K562 (cell line): ENCODE results near the gene RAB5A. TPM values are rescaled to one million over a fixed set of nuclear protein-coding genes. Genes with fewer than 3 reads are reported as not detected.

Experiments used
- ATAC-seq: fragments of 200-7000 bp; cut with Tn5 transposase; 3 replicates; pipeline ENCODE4 v1.9.1; 2020; ENCODE audit warnings: moderate library complexity
- BruUV-seq: library from RNA; stranded (reverse); fragments of 400-500 nt; replicated peaks from 2 replicates; lab custom pipeline; 2021; lab: Mats Ljungman, UMichigan
- CTCF ChIA-PET: fragments of 300-600 bp; formaldehyde crosslinking; extraction: SDS; loops from one replicate; lab custom pipeline; 2021; ENCODE audit warnings: low intra/inter-chr PET ratio; lab: Yijun Ruan, JAX
- POLR2A ChIA-PET: fragments of 300-600, 350-650 bp; sonication (Branson Sonifier 250); formaldehyde crosslinking; extraction: SDS; loops from one replicate; lab custom pipeline; 2021; ENCODE audit warnings: antibody characterized with exemption, inconsistent platforms; lab: Yijun Ruan, JAX
- DNase-seq, 4 experiments: peaks; one replicate each; pipeline versions ENCODE4 v3.0.0 to v3.0.0-alpha.2; 2011 to 2018; ENCODE audit warnings: low spot score in 3 of 4, mixed read lengths in 3 of 4; ENCODE audit errors: extremely low read depth in 1 of 4
- FAIRE-seq: peaks from 2 replicates; lab custom pipeline; 2011; peaks lifted over from hg19 to GRCh38; lab: Jason Lieb, UNC
- H2AFZ ChIP-seq: 2 replicates; pipeline ENCODE4 v1.6.0; 2011; ENCODE audit warnings: low read depth, low read length, control low read depth, inconsistent platforms
- H3K27ac ChIP-seq: fragments of 200-600 bp; 3 replicates; pipeline ENCODE4 v1.8.0; 2011; ENCODE audit warnings: low read depth, mild to moderate bottlenecking, control low read depth, inconsistent platforms, low read length, moderate library complexity, mixed read lengths; ENCODE audit errors: extremely low read depth
- H3K27me3 ChIP-seq, 2 experiments: fragments of 300-600 bp in 1 of 2; 2 replicates in 1 of 2; 3 replicates in 1 of 2; pipeline versions ENCODE4 v1.6.0 to v1.8.0; 2011; ENCODE audit warnings: inconsistent platforms in 2 of 2, low read length in 2 of 2, mild to moderate bottlenecking in 1 of 2, mixed read lengths in 1 of 2, moderate library complexity in 1 of 2; ENCODE audit not compliant: control insufficient read depth in 2 of 2, insufficient read depth in 2 of 2
- H3K36me3 ChIP-seq: fragments of 300-600 bp; 3 replicates; pipeline ENCODE4 v1.8.0; 2011; ENCODE audit warnings: mild to moderate bottlenecking, low read length, inconsistent platforms; ENCODE audit not compliant: control insufficient read depth, insufficient read depth
- H3K4me1 ChIP-seq, 2 experiments: fragments of 200-600 bp in 1 of 2; replicated peaks in 1 of 2; 2 replicates in 1 of 2; 3 replicates in 1 of 2; pipeline versions ENCODE4 v1.5.1 to v1.8.0; 2011; ENCODE audit warnings: inconsistent platforms in 2 of 2, low read length in 2 of 2, mild to moderate bottlenecking in 1 of 2, mixed read lengths in 1 of 2, moderate library complexity in 1 of 2; ENCODE audit not compliant: control insufficient read depth in 2 of 2, insufficient read depth in 2 of 2
- H3K4me2 ChIP-seq: 2 replicates; pipeline ENCODE4 v1.6.1; 2011; ENCODE audit warnings: low read length, control low read depth, inconsistent platforms, mixed read lengths; ENCODE audit not compliant: insufficient read depth
- H3K4me3 ChIP-seq: fragments of 200-600 bp; sonication (generic), shearing (Covaris generic); 2 replicates; pipeline ENCODE4 v1.5.1; 2016; ENCODE audit warnings: control low read depth, inconsistent platforms
- H3K79me2 ChIP-seq: fragments of 200-600 bp; 3 replicates; pipeline ENCODE4 v1.8.0; 2011; ENCODE audit warnings: low read length, inconsistent platforms; ENCODE audit not compliant: control insufficient read depth, insufficient read depth
- H3K9ac ChIP-seq, 2 experiments: 2 replicates each; pipeline versions ENCODE4 v1.6.0 to v1.6.1; 2011; ENCODE audit warnings: low read depth in 2 of 2, low read length in 2 of 2, control low read depth in 1 of 2, inconsistent platforms in 1 of 2, mild to moderate bottlenecking in 1 of 2, mixed read lengths in 1 of 2; ENCODE audit not compliant: insufficient read depth in 1 of 2
- H3K9me1 ChIP-seq: one replicate; pipeline ENCODE4 v1.6.0; 2011; ENCODE audit warnings: inconsistent platforms, mild to moderate bottlenecking, low read length, moderate library complexity; ENCODE audit not compliant: control insufficient read depth, insufficient read depth
- H3K9me3 ChIP-seq: replicated peaks from 2 replicates; pipeline ENCODE4 v1.5.1; 2011; ENCODE audit warnings: low read depth, low read length, inconsistent platforms; ENCODE audit not compliant: control insufficient read depth, insufficient read depth
- H4K20me1 ChIP-seq: replicated peaks from 2 replicates; pipeline ENCODE4 v1.6.1; 2011; ENCODE audit warnings: low read length, inconsistent platforms, mixed read lengths; ENCODE audit not compliant: control insufficient read depth, insufficient read depth
- ATF3 ChIP-seq, 2 experiments: fragments of 450-650 bp in 1 of 2; sonication (generic) in 1 of 2; formaldehyde crosslinking in 1 of 2; IDR thresholded peaks in 1 of 2; conservative IDR thresholded peaks in 1 of 2; 2 replicates each; pipeline versions ENCODE4 v1.6.1 to v1.8.1; 2016 to 2023; ENCODE audit warnings: mild to moderate bottlenecking in 2 of 2, moderate library complexity in 2 of 2, inconsistent platforms in 1 of 2, missing genetic modification reagents in 1 of 2
- CREM ChIP-seq: IDR thresholded peaks from 2 replicates; pipeline ENCODE4 v1.6.1; 2014; ENCODE audit warnings: antibody characterized with exemption, low read depth
- ESRRA ChIP-seq: fragments of 450-650 bp; IDR thresholded peaks from 2 replicates; pipeline ENCODE4 v1.6.1; 2014; ENCODE audit warnings: low read depth, mild to moderate bottlenecking, moderate library complexity, borderline replicate concordance
- HES1 ChIP-seq: fragments of 450-650 bp; IDR thresholded peaks from 2 replicates; pipeline ENCODE4 v1.6.1; 2016; ENCODE audit warnings: low read depth, mild to moderate bottlenecking, moderate library complexity
- LEF1 ChIP-seq: fragments of 450-650 bp; IDR thresholded peaks from 2 replicates; pipeline ENCODE4 v1.6.1; 2016; ENCODE audit warnings: mild to moderate bottlenecking
- PHF20 ChIP-seq: fragments of 450-650 bp; IDR thresholded peaks from 2 replicates; pipeline ENCODE4 v1.6.1; 2018; ENCODE audit not compliant: partially characterized antibody
- PTTG1 ChIP-seq: fragments of 450-650 bp; IDR thresholded peaks from 2 replicates; pipeline ENCODE4 v1.6.1; 2016; ENCODE audit warnings: low read depth, mild to moderate bottlenecking, missing genetic modification characterization, missing compliant biosample characterization
- RAD51 ChIP-seq: fragments of 450-650 bp; IDR thresholded peaks from 2 replicates; pipeline ENCODE4 v1.7.1; 2016; ENCODE audit warnings: low read depth, mild to moderate bottlenecking, borderline replicate concordance
- TSHZ1 ChIP-seq: fragments of 250-450 bp; sonication (Bioruptor Pico); IDR thresholded peaks from 2 replicates; pipeline ENCODE4 v1.4.0; 2020; ENCODE audit warnings: mild to moderate bottlenecking, moderate library complexity
- ZBTB33 ChIP-seq: sonication (generic); formaldehyde crosslinking; IDR thresholded peaks from 2 replicates; pipeline ENCODE4 v1.8.1; 2023; ENCODE audit warnings: mild to moderate bottlenecking, missing genetic modification reagents
- ZNF785 ChIP-seq: fragments of 250-450 bp; sonication (Bioruptor Pico); IDR thresholded peaks from 2 replicates; pipeline ENCODE4 v1.4.0; 2020; ENCODE audit warnings: mild to moderate bottlenecking
- WGBS: fragments of 100-300 bp; shearing (Covaris generic); methylation state at CpG from one replicate; pipeline ENCODE4 v1.1.6; 2016; ENCODE audit warnings: low coverage, mixed read lengths; ENCODE audit not compliant: insufficient coverage; ENCODE audit errors: missing lambda C conversion rate; 5-methylcytosine and 5-hydroxymethylcytosine counted together
- in situ Hi-C: fragments of 300-500 bp; cut with MboI; formaldehyde crosslinking; loops from 4 replicates; pipeline ENCODE4 v1.15.0; 2018; ENCODE audit warnings: inconsistent platforms, mixed read lengths
- intact Hi-C: fragments of 100-400 bp; cut with micrococcal nuclease; formaldehyde crosslinking; loops from 2 replicates; pipeline ENCODE4 v1.14.2; 2022
- polyA plus RNA-seq, 8 experiments: library from polyadenylated mRNA; depleted of rRNA in 4 of 8; stranded (reverse) in 5 of 8; unstranded in 3 of 8; fragments of >200 nt; fragmentation: Nextera tagmentation in 2 of 8; fragmentation: Illumina TruSeq in 1 of 8; extraction: Ambion mirVana in 2 of 8; extraction: Trizol in 1 of 8; gene quantifications; 2 replicates each; pipeline versions ENCODE4 v1.2.1 to v1.2.3, GENCODE V29; 2011 to 2014; ENCODE audit warnings: inconsistent platforms in 1 of 8, missing spikeins in 1 of 8
- total RNA-seq, 7 experiments: library from RNA; depleted of rRNA in 6 of 7; stranded (reverse); fragments of >200 nt in 6 of 7; fragmentation: Illumina TruSeq in 2 of 7; extraction: Trizol in 2 of 7; gene quantifications; 2 replicates each; pipeline versions ENCODE4 v1.2.1 to v1.2.3, GENCODE V29; 2011 to 2021; ENCODE audit warnings: low replicate concordance in 1 of 7

Gene RAB5A
- total and polyA plus RNA-seq, 9 of the 15 experiments (the other 6 are each of a cell fraction or from before 2014, with no cell fraction given), result 28.3 to 64.2 (median 49.0) TPM

GRCh38 chr3:19931180-19931692 is 15.7 kb upstream of the RAB5A start:
- H3K9me3 ChIP-seq, result no peaks in the 10 kb centered on the region
- H2AFZ ChIP-seq, result peak overlapping the region; percentile 96
- no peak overlapping the region for H3K4me3 ChIP-seq
- peak overlapping the region in 1 of 2 experiments; percentile 9; a peak in 1 of 4 replicates for H3K9ac ChIP-seq
- peak; percentile 59 for ATAC-seq
- FAIRE-seq, result peak; percentile 76
- in situ Hi-C loops, result no loop called here
- WGBS, result 0% methylated on average over 2 of the region's 2 CpGs
- no peaks in the 10 kb centered on the region for H3K79me2 ChIP-seq
- no TSS peak for BruUV-seq
- peak overlapping the region; percentile 50 for H3K27ac ChIP-seq
- H3K4me1 ChIP-seq, result peaks cover 24 to 42% of the 10 kb centered on the region in 2 experiments
- H3K27me3 ChIP-seq, result no peaks in the 10 kb centered on the region
- ChIA-PET POLR2A (interaction anchor here (0.8 to 1.6 kb wide), 4 partner anchors 9 to 24 kb away, joined by 3 to 6 read pairs (median 3); no protein-coding TSS in a partner anchor), CTCF (no interaction called here)
- intact Hi-C loops, result loop anchor here (5.0 kb wide), 1 partner anchor 44 kb away; no protein-coding TSS in a partner anchor
- no peaks in the 10 kb centered on the region for H3K9me1 ChIP-seq
- H4K20me1 ChIP-seq, result no peaks in the 10 kb centered on the region
- peak in 2 of 4 experiments; percentile 45 to 59 for DNase-seq
- H3K4me2 ChIP-seq, result peak overlapping the region; percentile 54; the same call in 1 of the 2 replicates
- H3K36me3 ChIP-seq, result no peaks in the 10 kb centered on the region
- TF ChIP-seq RAD51 (no peak), ESRRA (peak; percentile 21; the same call in 1 of the 2 replicates), HES1 (peak; percentile 41; the same call in 1 of the 2 replicates), TSHZ1 (no peak), CREM (no peak), PTTG1 (tag) (no peak), ZNF785 (no peak), LEF1 (peak; percentile 63; the same call in 1 of the 2 replicates), ZBTB33 (CRISPR knock-in tag) (no peak), ATF3 (IDR thresholded peaks at IDR 0.05) (no peak), ATF3 (CRISPR knock-in tag; conservative IDR thresholded peaks at IDR 0.05) (no peak), PHF20 (no peak)
